NCI-H187 treated with DMSO at 0.1 percent for 48 hours (cell line): Measurements from ENCODE around the gene SLC22A12.

Experiments used
- DNase-seq: peaks from one replicate; lab custom pipeline; 2025; lab: John Stamatoyannopoulos, UW

SLC22A12 gene

GRCh38 chr11:64562723-64563351, 28.2 kb upstream of the SLC22A12 start:
- no peak for DNase-seq

- DNase-seq = no peak
Measured at GRCh38 chr11:64563966-64564365, 27.1 kb upstream of the SLC22A12 start.

DNA sequence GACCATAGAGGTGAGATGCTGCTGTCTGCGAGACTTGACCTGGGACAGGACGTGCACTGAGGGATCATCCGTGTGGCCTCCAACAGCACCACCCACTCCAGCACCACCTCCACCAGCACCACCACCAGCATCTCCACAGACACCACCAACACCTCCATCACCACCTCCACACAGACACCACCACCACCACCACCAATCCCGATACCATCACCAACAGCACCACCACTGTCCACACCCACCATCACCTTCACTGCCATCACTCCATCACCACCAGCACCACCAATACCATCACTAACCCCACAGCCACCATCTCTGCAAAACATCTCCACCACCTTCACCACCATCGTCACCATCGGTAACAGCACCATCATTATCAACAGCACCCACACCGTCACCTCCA, 26.6 kb upstream of the SLC22A12 start:
- no peak for DNase-seq

DNA sequence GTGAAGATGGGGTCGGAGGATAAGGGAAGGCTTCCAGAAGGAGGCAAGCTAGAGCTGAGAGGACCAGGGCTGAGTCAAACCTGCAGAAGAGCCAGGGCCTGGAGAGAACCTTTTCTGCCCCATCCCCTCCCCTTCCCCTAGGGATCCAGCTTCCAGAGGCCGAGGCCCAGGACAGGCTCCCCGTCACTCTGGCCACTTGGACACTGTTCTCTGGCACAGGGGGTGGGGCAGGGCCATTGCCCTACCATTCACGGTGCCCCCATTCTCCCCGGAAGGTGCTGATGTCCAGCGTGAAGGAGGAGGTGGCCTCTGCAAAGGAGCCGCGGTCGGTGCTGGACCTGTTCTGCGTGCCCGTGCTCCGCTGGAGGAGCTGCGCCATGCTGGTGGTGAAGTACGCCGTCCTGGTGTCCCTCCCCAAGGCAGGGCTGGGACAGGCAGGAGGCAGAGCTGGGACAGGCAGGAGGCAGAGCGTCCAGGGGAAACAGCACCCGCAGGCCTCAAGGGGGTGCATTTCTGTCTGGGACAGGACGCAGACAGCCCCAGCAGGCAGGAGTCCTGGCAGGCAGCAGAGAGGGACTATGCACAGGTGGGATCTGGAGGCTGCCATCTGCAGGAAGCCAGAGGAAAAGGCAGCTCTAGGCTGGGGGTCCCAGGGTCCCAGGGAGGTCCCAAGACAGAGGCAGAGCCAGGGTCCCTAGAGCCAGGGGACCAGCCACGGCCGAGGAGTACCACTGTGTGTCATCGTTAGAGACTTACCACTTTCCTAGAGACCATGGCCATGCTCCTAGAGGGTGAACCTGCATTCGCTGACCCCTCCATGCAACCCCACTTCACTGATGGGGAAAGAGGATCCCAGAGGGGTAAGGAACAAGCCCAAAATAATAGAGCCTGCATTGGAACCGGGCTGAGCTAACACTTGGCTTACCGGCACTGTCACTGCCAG, 25.8 kb upstream of the SLC22A12 start:
- DNase-seq = no peak

DNA sequence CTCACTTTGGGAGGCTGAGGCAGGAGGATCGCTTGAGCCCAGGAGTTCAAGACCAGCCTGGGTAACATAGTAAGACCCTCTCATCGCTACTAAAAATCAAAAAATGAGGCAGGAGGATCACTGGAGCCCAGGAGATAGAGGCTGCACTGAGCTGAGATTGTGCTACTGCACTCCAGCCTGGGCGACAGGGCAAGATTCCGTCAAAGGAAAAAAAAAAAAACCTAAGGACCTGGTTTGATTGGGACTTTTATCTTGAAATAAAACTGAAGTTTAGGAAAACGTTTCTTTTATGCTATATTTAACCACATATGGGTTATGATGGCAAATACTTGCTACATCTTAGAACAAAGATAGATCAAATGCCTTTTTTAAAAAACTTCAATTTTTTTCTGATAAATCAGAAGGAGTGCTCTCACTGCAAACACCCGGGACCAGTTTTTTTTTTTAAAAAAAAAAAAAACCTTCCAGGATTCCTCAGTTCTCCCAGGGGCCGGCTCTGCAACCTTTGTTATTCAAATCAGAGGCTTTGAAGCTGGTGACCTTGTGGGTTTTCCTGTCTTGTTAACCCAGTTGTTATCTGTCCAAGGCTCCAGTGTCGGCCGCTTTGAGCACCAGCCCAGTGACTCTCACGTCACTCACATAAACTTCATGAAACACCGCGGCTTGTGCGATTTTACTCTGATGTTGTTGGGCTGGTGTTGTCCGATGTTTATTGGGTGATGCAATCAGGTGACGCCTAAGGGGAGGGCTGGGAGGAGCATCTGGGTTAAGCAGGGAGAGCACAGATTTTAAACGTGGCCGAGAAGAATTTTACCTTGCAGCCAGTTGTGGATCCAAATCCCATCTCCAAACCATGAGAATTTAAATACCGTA, 24.7 kb upstream of the SLC22A12 start:
- no peak for DNase-seq

- DNase-seq = no peak
Measured at GRCh38 chr11:64566915-64567891, 23.8 kb upstream of the SLC22A12 start.

- no peak for DNase-seq
Measured at GRCh38 chr11:64568041-64568571, 22.9 kb upstream of the SLC22A12 start.

GRCh38 chr11:64568584-64569140, 22.4 kb upstream of the SLC22A12 start:
- no peak for DNase-seq

- DNase-seq = no peak
Measured at GRCh38 chr11:64569300-64569970, 21.6 kb upstream of the SLC22A12 start.

GRCh38 chr11:64570341-64570740, 20.7 kb upstream of the SLC22A12 start:
- no peak for DNase-seq

- no peak for DNase-seq
Measured at GRCh38 chr11:64571050-64571409, 20.0 kb upstream of the SLC22A12 start.

GRCh38 chr11:64571410-64572091, 19.5 kb upstream of the SLC22A12 start:
- no peak for DNase-seq

DNA sequence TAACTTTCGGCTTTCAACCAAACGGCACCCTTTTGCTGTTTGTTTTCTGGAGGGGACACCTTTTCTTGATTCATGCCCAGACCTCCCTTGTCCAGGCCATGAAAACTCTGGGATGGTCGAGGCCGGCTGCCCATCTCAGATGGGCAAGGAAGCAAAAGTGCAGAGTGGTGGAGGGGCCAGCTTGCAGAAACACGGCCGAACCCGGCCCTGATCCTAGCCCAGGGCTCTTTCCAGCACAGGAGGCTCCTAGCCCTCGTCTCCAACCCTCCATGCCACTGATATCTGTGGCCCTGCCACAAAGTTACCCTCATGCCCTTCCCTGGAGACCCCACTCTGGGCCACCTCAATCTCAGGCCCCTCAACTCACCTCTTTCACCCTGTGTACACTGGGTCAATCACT, 18.9 kb upstream of the SLC22A12 start:
- DNase-seq = no peak

- DNase-seq = no peak
Measured at GRCh38 chr11:64577202-64577601, 13.8 kb upstream of the SLC22A12 start.

- no peak for DNase-seq
Measured at GRCh38 chr11:64580412-64580811, 10.6 kb upstream of the SLC22A12 start.

GRCh38 chr11:64581057-64581523, 9.9 kb upstream of the SLC22A12 start:
- DNase-seq = no peak

DNA sequence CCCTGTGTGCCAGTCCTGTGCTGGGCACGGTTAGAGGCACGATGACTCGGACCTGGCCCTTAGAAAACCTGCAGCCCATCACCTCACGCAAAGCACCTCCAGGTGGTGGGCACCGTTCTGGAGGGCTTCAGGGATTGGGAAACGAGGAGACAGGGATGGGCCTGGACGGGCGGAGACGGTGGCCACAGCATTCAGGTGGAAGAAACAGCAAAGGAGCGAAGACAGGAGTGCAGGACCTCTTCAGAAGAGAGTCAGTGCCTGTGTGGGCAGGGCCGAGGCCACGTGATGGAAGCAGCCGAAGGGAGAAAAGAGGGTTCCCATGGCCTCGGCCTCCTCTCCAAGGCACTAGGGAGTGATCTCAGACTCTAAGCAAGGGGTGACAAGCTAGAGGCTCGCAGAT, 8.1 kb upstream of the SLC22A12 start:
- no peak for DNase-seq

- DNase-seq = no peak
Measured at GRCh38 chr11:64583296-64584262, 7.4 kb upstream of the SLC22A12 start.
